ENCODE data around the gene YIF1B. TPM values are rescaled to one million over a fixed set of nuclear protein-coding genes. Genes with fewer than 3 reads are reported as not detected.

The YIF1B gene
- total and polyA plus RNA-seq, 2 donors (not counting 1 experiment from before 2014, with no cell fraction given): 31.6 to 58.3 TPM

DNA sequence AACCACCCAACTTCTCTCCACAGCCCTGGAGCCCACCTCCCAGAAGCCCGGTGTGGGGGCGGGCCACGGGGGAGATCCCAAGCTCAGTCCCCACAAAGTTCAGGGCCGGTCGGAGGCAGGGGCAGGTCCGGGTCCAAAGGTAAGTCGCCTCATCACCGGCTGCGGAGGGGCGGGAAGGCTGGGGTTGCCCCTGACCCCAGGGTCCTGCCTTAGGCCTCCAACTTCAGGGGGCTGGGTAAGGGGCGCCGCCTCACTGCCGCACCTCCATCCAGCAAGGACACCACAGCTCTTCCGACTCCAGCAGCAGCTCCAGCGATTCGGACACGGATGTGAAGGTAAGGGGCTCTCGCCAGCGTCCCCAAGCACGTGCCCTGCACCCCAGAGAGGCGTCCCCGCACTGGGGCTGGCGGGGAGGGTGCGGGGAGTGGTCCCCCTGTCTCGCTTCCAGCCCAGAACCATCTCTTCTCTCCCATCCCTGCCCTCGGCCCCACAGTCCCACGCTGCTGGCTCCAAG is 11.3 kb downstream of the YIF1B start:
- no peak overlapping the region for H3K27ac ChIP-seq (ENCODE audit: low read length in 2 of 2)
- no peak for DNase-seq
- H3K4me3 Mint-ChIP-seq: no peak overlapping the region
- 91% methylated on average over 27 of the region's 27 CpGs for WGBS (ENCODE audit: insufficient coverage)
- peaks cover 3% of the 10 kb centered on the region for H3K9me3 Mint-ChIP-seq (ENCODE audit: insufficient read depth)
- no peak overlapping the region for H3K9ac ChIP-seq (ENCODE audit: low read length)
- no peaks in the 10 kb centered on the region for H3K4me1 Mint-ChIP-seq
- no peaks in the 10 kb centered on the region for H4K20me1 ChIP-seq (ENCODE audit: control insufficient read depth, insufficient read depth, low read length, poor library complexity, severe bottlenecking)
- no peaks in the 10 kb centered on the region for H3K27me3 ChIP-seq (replicated peaks in 1 of 4; ENCODE audit: control extremely low read depth in 1 of 4, control insufficient read depth in 3 of 4, insufficient read depth in 4 of 4, low read length in 3 of 4)
- H3K4me2 ChIP-seq (replicated peaks; ENCODE audit: low read depth, low read length, poor library complexity, severe bottlenecking): no peak overlapping the region
- no peaks in the 10 kb centered on the region for H3K79me2 ChIP-seq (ENCODE audit: control insufficient read depth, insufficient read depth, low read length)
- no peaks in the 10 kb centered on the region for H3K4me1 ChIP-seq (ENCODE audit: control insufficient read depth in 2 of 2, insufficient read depth in 2 of 2, low read length in 2 of 2)
- H3K36me3 ChIP-seq (replicated peaks in 1 of 2; ENCODE audit: control extremely low read depth in 1 of 2, control insufficient read depth in 1 of 2, extremely low read depth in 1 of 2, insufficient read depth in 2 of 2, low read length in 1 of 2): peaks cover 0 to 17% of the 10 kb centered on the region in 2 experiments
- intact Hi-C loops (cut with micrococcal nuclease): no loop called here
- no peak for ATAC-seq (ENCODE audit: low read depth)
- H3K4me3 ChIP-seq (ENCODE audit: control extremely low read depth in 1 of 5, extremely low read depth in 1 of 5, insufficient read depth in 1 of 5, low read depth in 2 of 5, low read length in 4 of 5): no peak overlapping the region
- H3K9me3 ChIP-seq (ENCODE audit: control extremely low read depth in 1 of 3, control insufficient read depth in 2 of 3, insufficient read depth in 1 of 3, low read length in 2 of 3): peaks cover 0 to 13% (median 0%) of the 10 kb centered on the region in 3 donors
- H3K27ac Mint-ChIP-seq: no peak overlapping the region
- no peaks in the 10 kb centered on the region for H3K27me3 Mint-ChIP-seq
- TF ChIP-seq, protein P1, sequence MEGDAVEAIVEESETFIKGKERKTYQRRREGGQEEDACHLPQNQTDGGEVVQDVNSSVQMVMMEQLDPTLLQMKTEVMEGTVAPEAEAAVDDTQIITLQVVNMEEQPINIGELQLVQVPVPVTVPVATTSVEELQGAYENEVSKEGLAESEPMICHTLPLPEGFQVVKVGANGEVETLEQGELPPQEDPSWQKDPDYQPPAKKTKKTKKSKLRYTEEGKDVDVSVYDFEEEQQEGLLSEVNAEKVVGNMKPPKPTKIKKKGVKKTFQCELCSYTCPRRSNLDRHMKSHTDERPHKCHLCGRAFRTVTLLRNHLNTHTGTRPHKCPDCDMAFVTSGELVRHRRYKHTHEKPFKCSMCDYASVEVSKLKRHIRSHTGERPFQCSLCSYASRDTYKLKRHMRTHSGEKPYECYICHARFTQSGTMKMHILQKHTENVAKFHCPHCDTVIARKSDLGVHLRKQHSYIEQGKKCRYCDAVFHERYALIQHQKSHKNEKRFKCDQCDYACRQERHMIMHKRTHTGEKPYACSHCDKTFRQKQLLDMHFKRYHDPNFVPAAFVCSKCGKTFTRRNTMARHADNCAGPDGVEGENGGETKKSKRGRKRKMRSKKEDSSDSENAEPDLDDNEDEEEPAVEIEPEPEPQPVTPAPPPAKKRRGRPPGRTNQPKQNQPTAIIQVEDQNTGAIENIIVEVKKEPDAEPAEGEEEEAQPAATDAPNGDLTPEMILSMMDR (IDR thresholded peaks at IDR 0.05): no peak
- no peak for TF ChIP-seq EZH2 (IDR thresholded peaks at IDR 0.05; ENCODE audit: borderline replicate concordance, insufficient read depth, low read depth, low read length, poor library complexity, severe bottlenecking)
- CTCF ChIA-PET: interaction anchor here (0.7 kb wide), 1 partner anchor 15 kb away, joined by 3 read pairs; the partner anchor contains the start of gene KCNK6
- H2AFZ ChIP-seq (ENCODE audit: insufficient read depth, low read depth, low read length, poor library complexity, severe bottlenecking): no peak overlapping the region
- POLR2A ChIA-PET: no interaction called here

DNA sequence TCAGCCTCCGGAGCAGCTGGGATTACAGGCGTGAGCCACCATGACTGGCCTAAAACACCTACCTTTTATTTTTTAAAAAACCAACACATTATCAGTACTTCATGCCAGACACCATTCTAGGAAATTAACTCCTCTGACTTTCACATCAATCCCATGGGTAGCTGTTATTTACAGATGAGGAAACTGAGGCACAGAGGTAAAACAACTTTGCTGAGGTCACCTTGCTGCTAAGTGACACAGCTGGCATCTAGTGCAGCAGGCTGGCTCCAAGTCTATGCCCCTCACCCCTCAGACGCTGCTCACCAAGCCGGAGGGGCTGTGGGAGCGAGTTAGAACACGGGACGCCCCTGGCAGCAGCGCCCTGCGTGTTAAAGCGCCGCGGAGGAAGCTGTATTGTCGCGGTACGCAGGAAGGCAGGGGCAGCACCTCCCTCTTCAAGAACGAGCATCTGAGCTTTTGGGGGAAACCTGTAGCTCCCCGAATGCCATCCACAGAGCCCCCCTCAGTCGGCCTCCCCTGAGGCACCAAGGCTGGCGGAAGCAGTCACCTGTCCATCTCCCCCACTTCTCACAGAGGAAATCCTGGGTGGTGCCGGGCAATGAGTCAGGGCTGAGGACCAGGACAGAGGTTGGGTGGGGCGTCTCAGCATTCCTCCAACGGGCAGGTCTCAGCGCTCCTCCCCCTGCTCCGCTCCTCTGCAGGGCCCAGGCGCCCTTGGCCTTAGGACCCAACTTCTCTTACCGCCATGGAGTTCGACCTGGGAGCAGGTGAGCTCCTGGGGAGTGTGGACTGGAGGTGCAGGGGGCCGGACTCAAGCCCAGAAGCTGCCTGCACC is 12.0 kb downstream of the YIF1B start, which contains the start of gene C19orf33:
Gene C19orf33, plus strand, starts transcription at position 735 of the 835 bp plus-strand sequence. Its CDS starts 11 bp downstream, at position 746.
- 32% methylated on average over 20 of the region's 28 CpGs for WGBS (ENCODE audit: insufficient coverage)
- H4K20me1 ChIP-seq (ENCODE audit: control insufficient read depth, insufficient read depth, low read length, poor library complexity, severe bottlenecking): no peaks in the 10 kb centered on the region
- no peak for DNase-seq
- no peak within 1 kb of the TSS for H3K4me3 ChIP-seq (ENCODE audit: control extremely low read depth in 1 of 5, extremely low read depth in 1 of 5, insufficient read depth in 1 of 5, low read depth in 2 of 5, low read length in 4 of 5)
- ATAC-seq (ENCODE audit: low read depth): no peak
- no peak within 1 kb of the TSS for H3K9ac ChIP-seq (ENCODE audit: low read length)
- H3K27ac ChIP-seq (ENCODE audit: low read length in 2 of 2): no peak within 1 kb of the TSS
- Mint-ChIP-seq H3K9me3 (ENCODE audit: insufficient read depth) (peaks cover 3% of the 10 kb centered on the region), H3K27me3 (no peaks in the 10 kb centered on the region), H3K27ac (no peak within 1 kb of the TSS), H3K4me1 (no peaks in the 10 kb centered on the region), H3K4me3 (no peak within 1 kb of the TSS)
- CTCF ChIA-PET: interaction anchor here (0.7 kb wide), 1 partner anchor 16 kb away, joined by 3 read pairs; the partner anchor contains the start of gene KCNK6
- H3K27me3 ChIP-seq (replicated peaks in 1 of 4; ENCODE audit: control extremely low read depth in 1 of 4, control insufficient read depth in 3 of 4, insufficient read depth in 4 of 4, low read length in 3 of 4): no peaks in the 10 kb centered on the region
- peaks cover 0 to 13% (median 0%) of the 10 kb centered on the region in 3 donors for H3K9me3 ChIP-seq (ENCODE audit: control extremely low read depth in 1 of 3, control insufficient read depth in 2 of 3, insufficient read depth in 1 of 3, low read length in 2 of 3)
- TF ChIP-seq EZH2 (IDR thresholded peaks at IDR 0.05; ENCODE audit: borderline replicate concordance, insufficient read depth, low read depth, low read length, poor library complexity, severe bottlenecking): no peak
- TF ChIP-seq, protein P1 (IDR thresholded peaks at IDR 0.05): no peak
- H3K4me2 ChIP-seq (replicated peaks; ENCODE audit: low read depth, low read length, poor library complexity, severe bottlenecking): no peak within 1 kb of the TSS
- no peak within 1 kb of the TSS for H2AFZ ChIP-seq (ENCODE audit: insufficient read depth, low read depth, low read length, poor library complexity, severe bottlenecking)
- H3K36me3 ChIP-seq (replicated peaks in 1 of 2; ENCODE audit: control extremely low read depth in 1 of 2, control insufficient read depth in 1 of 2, extremely low read depth in 1 of 2, insufficient read depth in 2 of 2, low read length in 1 of 2): peaks cover 0 to 17% of the 10 kb centered on the region in 2 experiments
- H3K79me2 ChIP-seq (ENCODE audit: control insufficient read depth, insufficient read depth, low read length): no peaks in the 10 kb centered on the region
- no peaks in the 10 kb centered on the region for H3K4me1 ChIP-seq (ENCODE audit: control insufficient read depth in 2 of 2, insufficient read depth in 2 of 2, low read length in 2 of 2)
- POLR2A ChIA-PET: no interaction called here
- intact Hi-C loops (cut with micrococcal nuclease): no loop called here

All from B cell (primary cell).